GM20000 (cell line): Measurements from ENCODE around the gene ATP8B4.

ENCODE experiments used
- DNase-seq: peaks from one replicate; pipeline ENCODE4 v3.0.0; 2012; ENCODE audit warnings: low spot score
- CTCF ChIP-seq: IDR thresholded peaks from 2 replicates; pipeline ENCODE4 v1.5.1; 2012; ENCODE audit warnings: mild to moderate bottlenecking, control low read depth; ENCODE audit errors: extremely low read depth, missing control alignments

The ATP8B4 gene

GRCh38 chr15:50051811-50052419 is 67.1 kb downstream of the ATP8B4 start:
- TF ChIP-seq CTCF, result no peak
- DNase-seq, result peak; percentile 15

GRCh38 chr15:50050986-50051743 is 67.9 kb downstream of the ATP8B4 start:
- DNase-seq, result no peak
- TF ChIP-seq CTCF, result no peak

GRCh38 chr15:50049871-50050270 is 69.2 kb downstream of the ATP8B4 start:
- TF ChIP-seq CTCF, result no peak
- no peak for DNase-seq

- no peak for TF ChIP-seq CTCF
- DNase-seq, result no peak
Observed at GRCh38 chr15:50046867-50047266, 72.2 kb downstream of the ATP8B4 start.

- DNase-seq, result no peak
- no peak for TF ChIP-seq CTCF
Observed at GRCh38 chr15:50046159-50046558, 72.9 kb downstream of the ATP8B4 start.

- no peak for TF ChIP-seq CTCF
- no peak for DNase-seq
Observed at GRCh38 chr15:50044904-50045303, 74.1 kb downstream of the ATP8B4 start.

GRCh38 chr15:50044406-50044805 is 74.6 kb downstream of the ATP8B4 start:
- TF ChIP-seq CTCF, result no peak
- DNase-seq, result no peak
